Raji (cell line): ENCODE data around the gene KIF1B.

Source experiments
- POLR2A ChIP-seq: IDR thresholded peaks from 2 replicates; pipeline ENCODE4 v1.6.1; 2011; ENCODE audit warnings: low read depth, low read length, control low read depth; ENCODE audit not compliant: insufficient read depth

Gene KIF1B

GRCh38 chr1:10378081-10378841, 167.9 kb downstream of the KIF1B start:
- no peak for TF ChIP-seq POLR2A

- no peak for TF ChIP-seq POLR2A
Measured at GRCh38 chr1:10379101-10379620, 168.8 kb downstream of the KIF1B start.

- no peak for TF ChIP-seq POLR2A
Measured at GRCh38 chr1:10379676-10380075, 169.3 kb downstream of the KIF1B start.

GRCh38 chr1:10380594-10381275, 170.4 kb downstream of the KIF1B start:
- TF ChIP-seq POLR2A: no peak

- TF ChIP-seq POLR2A: no peak
Measured at GRCh38 chr1:10383630-10384029, 173.3 kb downstream of the KIF1B start.

- TF ChIP-seq POLR2A: no peak
Measured at GRCh38 chr1:10384219-10384618, 173.8 kb downstream of the KIF1B start.

- no peak for TF ChIP-seq POLR2A
Measured at GRCh38 chr1:10386761-10387676, 176.6 kb downstream of the KIF1B start.

GRCh38 chr1:10387677-10388386, 177.5 kb downstream of the KIF1B start:
- TF ChIP-seq POLR2A: peak; percentile 32; the same call in 1 of the 2 replicates

- no peak for TF ChIP-seq POLR2A
Measured at GRCh38 chr1:10388387-10388715, 178.0 kb downstream of the KIF1B start.

- TF ChIP-seq POLR2A: no peak
Measured at GRCh38 chr1:10389271-10389973, 179.1 kb downstream of the KIF1B start.

GRCh38 chr1:10396870-10397269, 186.5 kb downstream of the KIF1B start:
- no peak for TF ChIP-seq POLR2A

GRCh38 chr1:10398278-10398733, 187.9 kb downstream of the KIF1B start:
- TF ChIP-seq POLR2A: no peak

GRCh38 chr1:10398734-10399443, 188.5 kb downstream of the KIF1B start, which contains the start of gene PGD:
Gene PGD, plus strand, starts transcription at chr1:10399064. Its CDS starts 54 bp downstream, at chr1:10399118.
- peak; percentile 95 for TF ChIP-seq POLR2A
